ENCODE results near the gene C1QTNF12. TPM values are rescaled to one million over a fixed set of nuclear protein-coding genes. Genes with fewer than 3 reads are reported as not detected.

Gene C1QTNF12
- total RNA-seq, 1 donor: 0.36 TPM

GRCh38 chr1:1236945-1237873 lies 9.3 kb downstream of the C1QTNF12 start:
- H3K4me2 ChIP-seq (ENCODE audit: insufficient read depth, low read length): no peak overlapping the region
- H3K4me1 ChIP-seq (ENCODE audit: insufficient read depth, low read length): no peaks in the 10 kb centered on the region
- no peak overlapping the region for H2AFZ ChIP-seq (ENCODE audit: low read length)
- H3K27ac ChIP-seq (ENCODE audit: low read depth, low read length): no peak overlapping the region
- TF ChIP-seq, protein P1, sequence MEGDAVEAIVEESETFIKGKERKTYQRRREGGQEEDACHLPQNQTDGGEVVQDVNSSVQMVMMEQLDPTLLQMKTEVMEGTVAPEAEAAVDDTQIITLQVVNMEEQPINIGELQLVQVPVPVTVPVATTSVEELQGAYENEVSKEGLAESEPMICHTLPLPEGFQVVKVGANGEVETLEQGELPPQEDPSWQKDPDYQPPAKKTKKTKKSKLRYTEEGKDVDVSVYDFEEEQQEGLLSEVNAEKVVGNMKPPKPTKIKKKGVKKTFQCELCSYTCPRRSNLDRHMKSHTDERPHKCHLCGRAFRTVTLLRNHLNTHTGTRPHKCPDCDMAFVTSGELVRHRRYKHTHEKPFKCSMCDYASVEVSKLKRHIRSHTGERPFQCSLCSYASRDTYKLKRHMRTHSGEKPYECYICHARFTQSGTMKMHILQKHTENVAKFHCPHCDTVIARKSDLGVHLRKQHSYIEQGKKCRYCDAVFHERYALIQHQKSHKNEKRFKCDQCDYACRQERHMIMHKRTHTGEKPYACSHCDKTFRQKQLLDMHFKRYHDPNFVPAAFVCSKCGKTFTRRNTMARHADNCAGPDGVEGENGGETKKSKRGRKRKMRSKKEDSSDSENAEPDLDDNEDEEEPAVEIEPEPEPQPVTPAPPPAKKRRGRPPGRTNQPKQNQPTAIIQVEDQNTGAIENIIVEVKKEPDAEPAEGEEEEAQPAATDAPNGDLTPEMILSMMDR (IDR thresholded peaks at IDR 0.05; ENCODE audit: extremely low read depth, low read depth, low read length): no peak
- H3K36me3 ChIP-seq (ENCODE audit: insufficient read depth, low read length): no peaks in the 10 kb centered on the region
- no peak overlapping the region for H3K4me3 ChIP-seq (ENCODE audit: insufficient read depth, low read length)
- no peaks in the 10 kb centered on the region for H3K9me3 ChIP-seq (ENCODE audit: low read depth, low read length)
- H3K79me2 ChIP-seq (ENCODE audit: insufficient read depth, low read length): peaks cover 18% of the 10 kb centered on the region
- DNase-seq (ENCODE audit: insufficient read length, low spot score, missing footprints): peak; percentile 88
- H4K20me1 ChIP-seq (ENCODE audit: insufficient read depth, low read length): peaks cover 4% of the 10 kb centered on the region
- peaks cover 25% of the 10 kb centered on the region for H3K27me3 ChIP-seq (ENCODE audit: insufficient read depth, low read length)

DNA sequence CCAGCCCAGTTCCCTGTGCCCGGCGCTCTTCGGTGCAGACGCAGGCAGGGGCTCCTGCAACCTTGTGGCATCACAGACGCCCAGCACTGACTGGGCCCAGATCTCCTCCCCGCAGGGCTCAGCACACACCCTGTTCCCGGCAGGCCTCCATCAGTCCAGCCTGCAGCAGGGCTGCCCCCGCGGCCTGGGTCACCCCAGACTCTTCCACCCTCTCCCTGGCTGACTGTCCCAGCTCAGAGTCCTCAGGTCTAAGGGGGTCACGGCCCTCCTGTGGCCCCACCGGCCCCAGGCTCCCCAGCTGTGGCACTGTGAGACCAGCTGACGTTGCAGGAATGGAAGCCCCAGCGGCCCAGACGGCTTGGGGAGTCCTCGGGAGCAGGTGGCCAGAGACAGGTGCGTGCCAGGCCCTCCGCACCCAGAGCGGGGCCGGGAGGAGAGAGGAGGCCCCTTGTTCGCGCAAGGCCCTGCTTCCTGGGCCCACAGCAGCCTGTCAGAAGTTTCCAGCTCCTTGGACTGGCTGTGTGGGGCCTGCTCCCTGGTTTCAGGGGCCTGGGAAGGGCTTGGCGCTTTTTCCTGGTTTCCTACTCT lies 10.3 kb downstream of the C1QTNF12 start:
- no peaks in the 10 kb centered on the region for H3K9me3 ChIP-seq (ENCODE audit: low read depth, low read length)
- no peak overlapping the region for H3K27ac ChIP-seq (ENCODE audit: low read depth, low read length)
- H3K4me3 ChIP-seq (ENCODE audit: insufficient read depth, low read length): no peak overlapping the region
- peaks cover 5% of the 10 kb centered on the region for H4K20me1 ChIP-seq (ENCODE audit: insufficient read depth, low read length)
- DNase-seq (ENCODE audit: insufficient read length, low spot score, missing footprints): no peak
- no peak overlapping the region for H2AFZ ChIP-seq (ENCODE audit: low read length)
- H3K36me3 ChIP-seq (ENCODE audit: insufficient read depth, low read length): no peaks in the 10 kb centered on the region
- peaks cover 25% of the 10 kb centered on the region for H3K27me3 ChIP-seq (ENCODE audit: insufficient read depth, low read length)
- H3K4me2 ChIP-seq (ENCODE audit: insufficient read depth, low read length): no peak overlapping the region
- TF ChIP-seq, protein P1 (IDR thresholded peaks at IDR 0.05; ENCODE audit: extremely low read depth, low read depth, low read length): no peak
- H3K79me2 ChIP-seq (ENCODE audit: insufficient read depth, low read length): peaks cover 23% of the 10 kb centered on the region
- peaks cover under 1% of the 10 kb centered on the region for H3K4me1 ChIP-seq (ENCODE audit: insufficient read depth, low read length)

DNA sequence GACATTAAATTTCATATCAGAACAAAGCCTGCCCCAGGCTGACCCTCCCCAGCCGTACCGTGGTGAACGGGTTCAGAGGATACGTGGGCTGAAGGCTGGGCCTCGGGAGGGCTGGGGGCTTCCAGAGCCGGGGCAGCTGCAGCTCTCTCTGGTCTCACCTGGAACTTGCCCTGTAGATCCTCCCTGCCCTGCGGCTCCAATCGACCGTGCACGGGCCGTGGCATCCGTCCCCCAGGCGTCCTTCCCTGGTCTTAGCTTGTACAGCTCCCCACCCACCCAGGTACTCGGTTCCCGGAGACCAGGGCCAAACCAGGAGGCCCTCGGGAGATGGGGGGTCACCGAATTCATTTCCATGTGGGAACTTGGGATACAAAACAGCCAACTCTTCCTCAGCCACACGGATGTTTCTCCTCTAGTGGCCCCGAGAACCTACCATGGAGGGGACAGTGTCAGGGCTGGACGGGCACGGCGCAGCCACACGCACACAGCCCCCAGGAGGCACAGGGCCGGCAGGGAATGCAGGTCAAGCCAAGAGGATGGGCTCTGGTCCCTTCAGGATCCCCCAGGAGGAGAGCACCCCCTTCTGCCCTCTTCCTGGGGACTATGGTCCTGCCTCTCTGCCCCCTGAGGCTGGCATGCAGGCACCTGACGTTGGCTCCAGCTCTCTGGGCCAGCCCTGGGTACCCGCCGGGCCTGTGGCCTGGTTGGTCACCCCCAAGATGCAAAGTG lies 11.3 kb downstream of the C1QTNF12 start:
- H3K36me3 ChIP-seq (ENCODE audit: insufficient read depth, low read length): no peaks in the 10 kb centered on the region
- no peak for DNase-seq (ENCODE audit: insufficient read length, low spot score, missing footprints)
- no peak overlapping the region for H3K4me3 ChIP-seq (ENCODE audit: insufficient read depth, low read length)
- H3K79me2 ChIP-seq (ENCODE audit: insufficient read depth, low read length): peaks cover 34% of the 10 kb centered on the region
- no peak overlapping the region for H2AFZ ChIP-seq (ENCODE audit: low read length)
- H3K27ac ChIP-seq (ENCODE audit: low read depth, low read length): no peak overlapping the region
- H3K4me2 ChIP-seq (ENCODE audit: insufficient read depth, low read length): no peak overlapping the region
- H3K27me3 ChIP-seq (ENCODE audit: insufficient read depth, low read length): peaks cover 25% of the 10 kb centered on the region
- peaks cover 11% of the 10 kb centered on the region for H3K4me1 ChIP-seq (ENCODE audit: insufficient read depth, low read length)
- H4K20me1 ChIP-seq (ENCODE audit: insufficient read depth, low read length): peaks cover 13% of the 10 kb centered on the region
- no peaks in the 10 kb centered on the region for H3K9me3 ChIP-seq (ENCODE audit: low read depth, low read length)
- TF ChIP-seq, protein P1 (IDR thresholded peaks at IDR 0.05; ENCODE audit: extremely low read depth, low read depth, low read length): no peak

Data from osteoblast (primary cell).